Thyroid gland (tissue), 4 donors: ENCODE measurements around the gene EFNA5.

Source experiments
- POLR2A ChIP-seq, 2 donors: fragments of 450-650 bp; IDR thresholded peaks; one replicate each; pipeline ENCODE4 v1.6.1; 2017; ENCODE audit warnings: antibody characterized with exemption in 2 of 2, mild to moderate bottlenecking in 2 of 2, moderate library complexity in 1 of 2
- TF ChIP-seq, protein P1 (sequence below), 6 experiments: fragments of 200-600 bp in 3 of 6; fragments of 450-650 bp in 3 of 6; sonication (generic) in 3 of 6; IDR thresholded peaks; one replicate each; pipeline ENCODE4 v1.5.1; 2016 to 2019; ENCODE audit warnings: antibody characterized with exemption in 6 of 6, mild to moderate bottlenecking in 2 of 6, inconsistent platforms in 1 of 6, moderate library complexity in 1 of 6

DNA sequence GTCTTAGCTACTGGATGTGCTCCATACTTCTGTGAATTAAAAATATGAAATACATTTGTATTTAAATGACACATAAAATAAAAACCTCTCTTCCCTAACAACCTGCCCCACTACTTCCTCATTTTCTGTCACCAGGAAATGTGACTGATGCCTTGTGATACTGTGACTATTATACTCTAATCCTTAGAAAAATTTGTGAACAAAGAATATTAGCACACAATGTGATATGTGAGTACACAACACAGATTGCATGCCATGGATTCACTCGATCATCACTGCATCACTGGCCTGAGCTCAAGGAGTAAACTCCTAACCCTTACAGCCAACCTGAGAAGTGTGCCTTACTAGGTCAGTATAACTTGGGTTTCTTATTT is 281.0 kb downstream of the EFNA5 start:
- TF ChIP-seq, protein P1, sequence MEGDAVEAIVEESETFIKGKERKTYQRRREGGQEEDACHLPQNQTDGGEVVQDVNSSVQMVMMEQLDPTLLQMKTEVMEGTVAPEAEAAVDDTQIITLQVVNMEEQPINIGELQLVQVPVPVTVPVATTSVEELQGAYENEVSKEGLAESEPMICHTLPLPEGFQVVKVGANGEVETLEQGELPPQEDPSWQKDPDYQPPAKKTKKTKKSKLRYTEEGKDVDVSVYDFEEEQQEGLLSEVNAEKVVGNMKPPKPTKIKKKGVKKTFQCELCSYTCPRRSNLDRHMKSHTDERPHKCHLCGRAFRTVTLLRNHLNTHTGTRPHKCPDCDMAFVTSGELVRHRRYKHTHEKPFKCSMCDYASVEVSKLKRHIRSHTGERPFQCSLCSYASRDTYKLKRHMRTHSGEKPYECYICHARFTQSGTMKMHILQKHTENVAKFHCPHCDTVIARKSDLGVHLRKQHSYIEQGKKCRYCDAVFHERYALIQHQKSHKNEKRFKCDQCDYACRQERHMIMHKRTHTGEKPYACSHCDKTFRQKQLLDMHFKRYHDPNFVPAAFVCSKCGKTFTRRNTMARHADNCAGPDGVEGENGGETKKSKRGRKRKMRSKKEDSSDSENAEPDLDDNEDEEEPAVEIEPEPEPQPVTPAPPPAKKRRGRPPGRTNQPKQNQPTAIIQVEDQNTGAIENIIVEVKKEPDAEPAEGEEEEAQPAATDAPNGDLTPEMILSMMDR (IDR thresholded peaks at IDR 0.05), result no peak
- no peak for TF ChIP-seq POLR2A (IDR thresholded peaks at IDR 0.05)
